Inflammatory macrophage (primary cell): ENCODE results near the gene AUTS2.

Experiments used
- DNase-seq, 2 donors: peaks; one replicate each; pipeline ENCODE4 v3.0.0-alpha.2; 2020 to 2022
- total RNA-seq, 18 experiments: gene quantifications; one replicate each; lab custom pipeline; 2026; ENCODE audit warnings: mixed read lengths in 6 of 18, inconsistent platforms in 2 of 18; lab: John Stamatoyannopoulos, UW

The AUTS2 gene
- 0.11 to 2.6 (median 0.63) reads per million in 18 experiments for total RNA-seq

GRCh38 chr7:69598081-69598486 is at the start of gene AUTS2:
AUTS2 (plus strand) TSS chr7:69598475; CDS start chr7:69599654, 1,179 bp downstream.
- DNase-seq = peak; percentile 26 to 63

GRCh38 chr7:69550991-69551390 is 47.3 kb upstream of the AUTS2 start:
- no peak for DNase-seq

GRCh38 chr7:69553190-69553589 is 45.1 kb upstream of the AUTS2 start:
- DNase-seq = no peak

- no peak for DNase-seq
These were observed 36.9 kb upstream of the AUTS2 start for GRCh38 chr7:69561266-69561960.

GRCh38 chr7:69564454-69565417 is 33.5 kb upstream of the AUTS2 start:
- no peak for DNase-seq

- no peak for DNase-seq
These were observed 30.5 kb upstream of the AUTS2 start for GRCh38 chr7:69567800-69568199.

- DNase-seq = no peak
These were observed 30.0 kb upstream of the AUTS2 start for GRCh38 chr7:69568266-69568665.

GRCh38 chr7:69575651-69576050 is 22.6 kb upstream of the AUTS2 start:
- no peak for DNase-seq

GRCh38 chr7:69577221-69577620 is 21.1 kb upstream of the AUTS2 start:
- DNase-seq = no peak

- DNase-seq = no peak
These were observed 13.1 kb upstream of the AUTS2 start for GRCh38 chr7:69585169-69585568.

- no peak for DNase-seq
These were observed 12.0 kb upstream of the AUTS2 start for GRCh38 chr7:69586321-69586720.

- DNase-seq = no peak
These were observed 9.5 kb upstream of the AUTS2 start for GRCh38 chr7:69588773-69589172.

GRCh38 chr7:69591805-69592204 is 6.5 kb upstream of the AUTS2 start:
- no peak for DNase-seq

GRCh38 chr7:69593511-69593910 is 4.8 kb upstream of the AUTS2 start:
- DNase-seq = no peak

GRCh38 chr7:69595415-69595814 is 2.9 kb upstream of the AUTS2 start:
- no peak for DNase-seq

GRCh38 chr7:69596056-69596455 is 2.2 kb upstream of the AUTS2 start:
- DNase-seq = no peak

GRCh38 chr7:69596723-69597277 is 1.5 kb upstream of the AUTS2 start:
- no peak for DNase-seq

GRCh38 chr7:69597278-69598076 is 798 bp upstream of the AUTS2 start:
- DNase-seq = no peak

- DNase-seq = peak in 1 of 2 donors; percentile 8
These were observed 411 bp downstream of the AUTS2 start for GRCh38 chr7:69598487-69599285.

GRCh38 chr7:69599286-69599954 is 1.1 kb downstream of the AUTS2 start:
- no peak for DNase-seq
